Suprapubic skin (tissue), 4 donors: ENCODE results near the gene SLC5A8.

Experiments used
- CTCF ChIP-seq, 2 donors: fragments of 200-600 bp in 1 of 2; fragments of 450-650 bp in 1 of 2; sonication (generic) in 1 of 2; IDR thresholded peaks; one replicate each; pipeline ENCODE4 v1.5.1; 2016 to 2019; ENCODE audit warnings: antibody characterized with exemption in 2 of 2, mild to moderate bottlenecking in 1 of 2, moderate library complexity in 1 of 2
- EP300 ChIP-seq: sonication (generic); formaldehyde crosslinking; IDR thresholded peaks from one replicate; pipeline ENCODE4 v1.6.1; 2017; ENCODE audit warnings: antibody characterized with exemption
- POLR2A ChIP-seq, 2 donors: fragments of 450-650 bp; IDR thresholded peaks; one replicate each; pipeline ENCODE4 v1.6.1; 2017; ENCODE audit warnings: antibody characterized with exemption in 2 of 2, mild to moderate bottlenecking in 2 of 2, moderate library complexity in 2 of 2
- POLR2AphosphoS5 ChIP-seq, 3 donors: sonication (generic); formaldehyde crosslinking; IDR thresholded peaks; one replicate each; pipeline ENCODE4 v1.6.1; 2017; ENCODE audit warnings: antibody characterized with exemption in 3 of 3

- TF ChIP-seq POLR2AphosphoS5 (IDR thresholded peaks at IDR 0.05) (no peak), POLR2A (IDR thresholded peaks at IDR 0.05) (no peak), EP300 (no peak), CTCF (IDR thresholded peaks at IDR 0.05) (no peak)
Measured at GRCh38 chr12:101108130-101108529, 101.9 kb downstream of the SLC5A8 start.
